Measurements from ENCODE around the gene PIEZO2.
"Not testable (repeated sequence)": the region's sequence is repeated elsewhere in the genome, so short reads cannot be mapped to it uniquely, and the experiment has no call there.

PIEZO2 gene

GRCh38 chr18:11148680-11149440 lies 509 bp downstream of the PIEZO2 start:
- no peak for DNase-seq

GRCh38 chr18:11147962-11148679 lies 1.2 kb downstream of the PIEZO2 start:
- no peak for DNase-seq

GRCh38 chr18:11147371-11147951 lies 1.9 kb downstream of the PIEZO2 start:
- DNase-seq, result no peak

GRCh38 chr18:11146947-11147345 lies 2.4 kb downstream of the PIEZO2 start:
- no peak for DNase-seq

GRCh38 chr18:11146238-11146946 lies 3.0 kb downstream of the PIEZO2 start:
- no peak for DNase-seq

- DNase-seq, result no peak
Observed at GRCh38 chr18:11145413-11146191, 3.8 kb downstream of the PIEZO2 start.

GRCh38 chr18:11137400-11137799 lies 12.0 kb downstream of the PIEZO2 start:
- no peak for DNase-seq

GRCh38 chr18:11136241-11136640 lies 13.1 kb downstream of the PIEZO2 start:
- no peak for DNase-seq

- no peak for DNase-seq
Observed at GRCh38 chr18:11134940-11135339, 14.4 kb downstream of the PIEZO2 start.

- not testable (repeated sequence) for DNase-seq
Observed at GRCh38 chr18:11129059-11129458, 20.3 kb downstream of the PIEZO2 start.

GRCh38 chr18:11125492-11126315 lies 23.7 kb downstream of the PIEZO2 start:
- no peak for DNase-seq

- no peak for DNase-seq
Observed at GRCh38 chr18:11124054-11124453, 25.3 kb downstream of the PIEZO2 start.

- DNase-seq, result no peak
Observed at GRCh38 chr18:11121443-11121849, 27.9 kb downstream of the PIEZO2 start.

GRCh38 chr18:11119959-11120587 lies 29.3 kb downstream of the PIEZO2 start:
- DNase-seq, result no peak

- no peak for DNase-seq
Observed at GRCh38 chr18:11119550-11119949, 29.8 kb downstream of the PIEZO2 start.

- DNase-seq, result no peak
Observed at GRCh38 chr18:11118051-11118766, 31.2 kb downstream of the PIEZO2 start.

GRCh38 chr18:11115276-11115675 lies 34.1 kb downstream of the PIEZO2 start:
- no peak for DNase-seq

- no peak for DNase-seq
Observed at GRCh38 chr18:11114653-11115052, 34.7 kb downstream of the PIEZO2 start.

- DNase-seq, result no peak
Observed at GRCh38 chr18:11113937-11114336, 35.4 kb downstream of the PIEZO2 start.

- DNase-seq, result no peak
Observed at GRCh38 chr18:11113046-11113548, 36.3 kb downstream of the PIEZO2 start.

Measured in SW 1271 (cell line).